ENCODE results near the gene HIPK2.

Gene HIPK2

GRCh38 chr7:139536152-139536551 lies 241.6 kb downstream of the HIPK2 start:
- DNase-seq (ENCODE audit: low spot score), result no peak

GRCh38 chr7:139534966-139535651 lies 242.7 kb downstream of the HIPK2 start:
- DNase-seq (ENCODE audit: low spot score), result no peak

- no peak for DNase-seq (ENCODE audit: low spot score)
Observed at GRCh38 chr7:139534096-139534495, 243.7 kb downstream of the HIPK2 start.

- no peak for DNase-seq (ENCODE audit: low spot score)
Observed at GRCh38 chr7:139532636-139533155, 245.1 kb downstream of the HIPK2 start.

- no peak for DNase-seq (ENCODE audit: low spot score)
Observed at GRCh38 chr7:139531094-139531493, 246.7 kb downstream of the HIPK2 start.

GRCh38 chr7:139526578-139527544 lies 250.9 kb downstream of the HIPK2 start:
- no peak for DNase-seq (ENCODE audit: low spot score)

GRCh38 chr7:139525750-139526149 lies 252.0 kb downstream of the HIPK2 start:
- DNase-seq (ENCODE audit: low spot score), result no peak

- no peak for DNase-seq (ENCODE audit: low spot score)
Observed at GRCh38 chr7:139525239-139525638, 252.6 kb downstream of the HIPK2 start.

- no peak for DNase-seq (ENCODE audit: low spot score)
Observed at GRCh38 chr7:139523968-139524815, 253.6 kb downstream of the HIPK2 start.

GRCh38 chr7:139523199-139523941 lies 254.4 kb downstream of the HIPK2 start, which contains the start of gene CLEC2L:
TSS of gene CLEC2L (plus strand) at chr7:139523685. CDS start at chr7:139523928, 243 bp downstream.
- DNase-seq (ENCODE audit: low spot score), result no peak

- DNase-seq (ENCODE audit: low spot score), result no peak
Observed at GRCh38 chr7:139522830-139523198, 255.0 kb downstream of the HIPK2 start.

GRCh38 chr7:139521439-139521838 lies 256.4 kb downstream of the HIPK2 start:
- DNase-seq (ENCODE audit: low spot score), result no peak

GRCh38 chr7:139515266-139515665 lies 262.5 kb downstream of the HIPK2 start:
- no peak for DNase-seq (ENCODE audit: low spot score)

Measured in CD4-positive, alpha-beta T cell treated with Interleukin-2 at 100 ng/mL for 4 hours (primary cell).